Stimulated activated CD8-positive, alpha-beta memory T cell treated with anti-CD3 and anti-CD28 coated beads, Interleukin-15, amount 100 ng/mL, for 48 hours (primary cell): ENCODE results near the gene OSBPL5.

Experiments
- DNase-seq, 2 donors: peaks; one replicate each; pipeline ENCODE4 v3.0.0-alpha.2; 2020; ENCODE audit warnings: low read depth in 2 of 2

OSBPL5 gene

GRCh38 chr11:3197044-3197695 lies 32.1 kb upstream of the OSBPL5 start:
- DNase-seq, result no peak

- no peak for DNase-seq
Observed at GRCh38 chr11:3196161-3197043, 31.3 kb upstream of the OSBPL5 start.

GRCh38 chr11:3195251-3196160 lies 30.4 kb upstream of the OSBPL5 start:
- DNase-seq, result no peak

- DNase-seq, result no peak
Observed at GRCh38 chr11:3194016-3194816, 29.1 kb upstream of the OSBPL5 start.

GRCh38 chr11:3193373-3194015 lies 28.4 kb upstream of the OSBPL5 start:
- DNase-seq, result no peak

- no peak for DNase-seq
Observed at GRCh38 chr11:3192511-3193372, 27.6 kb upstream of the OSBPL5 start.

GRCh38 chr11:3191586-3192324 lies 26.6 kb upstream of the OSBPL5 start:
- DNase-seq, result no peak

GRCh38 chr11:3190600-3190999 lies 25.5 kb upstream of the OSBPL5 start:
- DNase-seq, result no peak

- no peak for DNase-seq
Observed at GRCh38 chr11:3189886-3190583, 24.9 kb upstream of the OSBPL5 start.

GRCh38 chr11:3189196-3189843 lies 24.2 kb upstream of the OSBPL5 start:
- no peak for DNase-seq

GRCh38 chr11:3188496-3189195 lies 23.5 kb upstream of the OSBPL5 start:
- no peak for DNase-seq

- no peak for DNase-seq
Observed at GRCh38 chr11:3186166-3186953, 21.2 kb upstream of the OSBPL5 start.

GRCh38 chr11:3184732-3185347 lies 19.7 kb upstream of the OSBPL5 start:
- no peak for DNase-seq

GRCh38 chr11:3183523-3183922 lies 18.4 kb upstream of the OSBPL5 start:
- no peak for DNase-seq

- DNase-seq, result no peak
Observed at GRCh38 chr11:3182462-3182852, 17.3 kb upstream of the OSBPL5 start.
